GM12875 (cell line): Measurements from ENCODE around the gene SARM1.
A peak's percentile ranks its signal among the peaks of the same experiment; 100 is the strongest.
"Not testable (repeated sequence)": the region's sequence is repeated elsewhere in the genome, so short reads cannot be mapped to it uniquely, and the experiment has no call there.

Experiments used
- H3K4me3 ChIP-seq: one replicate; pipeline ENCODE4 v1.5.1; 2011; ENCODE audit warnings: low read depth, low read length, control low read depth
- TF ChIP-seq, protein P1 (sequence below): IDR thresholded peaks from 2 replicates; pipeline ENCODE4 v1.5.1; 2011; ENCODE audit warnings: low read depth, mild to moderate bottlenecking, control low read depth, inconsistent platforms, low read length, moderate library complexity, borderline replicate concordance; ENCODE audit not compliant: insufficient read depth

Gene SARM1

DNA sequence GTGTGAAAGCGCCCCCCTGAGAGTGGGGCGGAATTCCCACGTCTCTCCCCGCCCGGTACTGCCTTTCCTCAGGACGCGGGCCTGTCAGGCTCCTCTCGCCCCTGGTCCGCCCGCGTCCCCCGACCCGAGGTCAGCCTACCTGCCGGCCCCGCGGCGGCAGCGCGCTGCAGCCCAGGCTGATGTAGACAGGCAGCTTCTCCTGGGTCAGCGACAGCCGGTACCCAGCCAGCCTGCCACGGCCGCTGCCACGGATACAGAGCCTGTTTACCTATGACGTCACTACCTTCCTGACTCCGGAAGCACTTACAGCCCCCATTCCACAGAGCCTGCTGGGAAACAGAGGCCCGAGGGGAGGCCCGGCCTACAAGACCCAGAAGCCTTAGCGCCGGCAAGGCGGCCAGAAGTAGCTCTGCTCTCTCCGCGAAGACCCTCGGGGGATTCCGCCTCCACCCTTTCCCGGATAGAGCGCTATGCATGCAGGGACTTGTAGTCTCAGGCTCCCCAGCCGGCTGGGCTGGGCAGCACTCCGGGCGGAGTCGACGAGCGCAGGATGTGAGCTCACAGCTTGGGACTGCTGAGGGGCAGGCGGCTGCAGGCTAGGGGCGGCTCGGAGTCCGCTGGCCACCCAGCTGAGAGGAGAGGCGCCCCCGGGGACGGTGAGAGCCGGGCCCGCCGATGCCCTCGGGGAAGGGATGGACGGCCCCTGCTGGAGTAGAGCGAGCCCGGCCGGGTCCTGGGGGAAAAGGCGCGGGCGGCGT, 36.1 kb upstream of the SARM1 start, which contains the start of the genes IFT20 and TNFAIP1:
TSS of gene IFT20 (minus strand) at position 272 of the 758 bp plus-strand sequence. CDS start 3,487 bp downstream, outside the sequence.
TSS of gene TNFAIP1 (plus strand) at position 561 of the 758 bp plus-strand sequence. CDS start 3,761 bp downstream, outside the sequence.
- TF ChIP-seq, protein P1, sequence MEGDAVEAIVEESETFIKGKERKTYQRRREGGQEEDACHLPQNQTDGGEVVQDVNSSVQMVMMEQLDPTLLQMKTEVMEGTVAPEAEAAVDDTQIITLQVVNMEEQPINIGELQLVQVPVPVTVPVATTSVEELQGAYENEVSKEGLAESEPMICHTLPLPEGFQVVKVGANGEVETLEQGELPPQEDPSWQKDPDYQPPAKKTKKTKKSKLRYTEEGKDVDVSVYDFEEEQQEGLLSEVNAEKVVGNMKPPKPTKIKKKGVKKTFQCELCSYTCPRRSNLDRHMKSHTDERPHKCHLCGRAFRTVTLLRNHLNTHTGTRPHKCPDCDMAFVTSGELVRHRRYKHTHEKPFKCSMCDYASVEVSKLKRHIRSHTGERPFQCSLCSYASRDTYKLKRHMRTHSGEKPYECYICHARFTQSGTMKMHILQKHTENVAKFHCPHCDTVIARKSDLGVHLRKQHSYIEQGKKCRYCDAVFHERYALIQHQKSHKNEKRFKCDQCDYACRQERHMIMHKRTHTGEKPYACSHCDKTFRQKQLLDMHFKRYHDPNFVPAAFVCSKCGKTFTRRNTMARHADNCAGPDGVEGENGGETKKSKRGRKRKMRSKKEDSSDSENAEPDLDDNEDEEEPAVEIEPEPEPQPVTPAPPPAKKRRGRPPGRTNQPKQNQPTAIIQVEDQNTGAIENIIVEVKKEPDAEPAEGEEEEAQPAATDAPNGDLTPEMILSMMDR = no peak
- H3K4me3 ChIP-seq = peak within 1 kb of the TSS; percentile 82

DNA sequence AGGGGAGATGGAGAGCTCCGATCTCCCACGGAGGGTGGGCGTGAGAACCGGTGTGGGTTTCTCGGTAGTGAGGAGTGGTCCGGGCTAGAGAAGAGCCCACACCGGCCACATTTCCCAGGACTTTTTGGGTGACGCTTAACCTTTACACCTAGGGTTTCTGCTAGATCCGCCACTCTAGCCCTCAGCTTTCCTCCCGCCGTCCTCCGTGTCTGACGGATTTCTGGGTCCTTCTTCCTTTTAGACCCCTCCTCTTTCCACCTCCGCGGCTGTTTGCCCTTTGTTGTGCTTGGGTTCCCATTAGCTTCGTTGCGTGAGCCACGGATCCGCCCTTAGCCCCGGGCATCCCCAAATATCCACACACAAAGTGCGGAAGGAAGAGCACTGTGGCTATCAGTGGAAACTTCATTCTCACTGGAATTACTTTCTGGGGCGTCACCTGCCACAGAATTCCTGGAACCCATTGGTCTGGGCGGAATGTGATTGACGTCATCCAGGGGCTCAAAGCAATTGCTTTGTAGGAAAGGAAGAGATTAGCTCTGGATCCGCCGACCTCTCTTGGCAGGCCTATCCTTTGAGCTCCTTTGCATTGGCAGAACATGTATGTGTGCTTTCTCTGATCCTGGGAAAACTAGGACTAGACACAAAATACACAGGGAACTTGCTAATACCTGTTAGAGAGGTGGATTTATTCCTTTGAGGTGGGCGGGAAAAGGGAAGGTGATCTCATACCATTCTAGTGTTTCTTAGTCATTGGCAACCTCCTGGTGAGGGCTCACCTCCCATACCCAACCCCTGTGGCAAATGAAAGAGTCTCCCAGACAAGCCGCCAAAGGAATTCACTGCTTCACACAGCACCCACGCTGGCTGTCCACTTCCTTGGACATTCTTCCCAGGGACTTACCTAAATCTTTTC, 35.3 kb upstream of the SARM1 start:
- peak overlapping the region; percentile 82 for H3K4me3 ChIP-seq
- TF ChIP-seq, protein P1 = no peak

DNA sequence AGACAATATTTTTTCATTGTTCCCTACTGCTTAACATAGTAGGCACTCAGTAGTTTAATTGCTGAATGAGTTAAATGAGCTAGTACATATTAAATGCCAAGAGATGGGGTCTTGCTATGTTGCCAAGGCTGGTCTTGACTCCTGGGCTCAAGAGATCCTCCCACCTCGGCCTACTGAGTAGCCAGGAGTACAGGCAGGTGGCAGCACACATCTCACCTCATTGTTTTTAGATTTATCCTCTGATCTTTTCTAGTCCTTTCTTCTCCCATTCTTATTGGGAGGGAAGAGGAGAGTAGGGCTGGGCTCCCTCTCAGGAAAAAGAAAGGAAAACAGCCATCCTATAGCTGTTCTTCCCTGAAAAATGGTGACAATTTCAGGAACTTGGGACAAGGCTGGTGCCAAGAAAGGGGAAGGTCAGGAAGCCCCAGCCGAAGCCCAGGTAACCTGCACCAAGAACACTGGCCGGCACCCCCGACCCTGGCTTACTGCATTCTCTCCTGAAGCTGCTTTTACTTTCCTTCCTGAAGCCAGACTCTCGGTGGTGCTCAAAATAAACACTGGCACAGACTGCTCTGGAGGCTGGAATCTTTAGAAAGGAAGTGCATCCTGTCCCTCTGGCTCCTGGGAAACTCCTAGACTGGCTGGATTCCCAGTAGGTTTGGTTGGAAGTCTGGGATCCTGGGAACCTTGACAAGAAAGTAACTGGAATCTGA, 33.3 kb upstream of the SARM1 start:
- TF ChIP-seq, protein P1 = no peak
- no peak overlapping the region for H3K4me3 ChIP-seq

DNA sequence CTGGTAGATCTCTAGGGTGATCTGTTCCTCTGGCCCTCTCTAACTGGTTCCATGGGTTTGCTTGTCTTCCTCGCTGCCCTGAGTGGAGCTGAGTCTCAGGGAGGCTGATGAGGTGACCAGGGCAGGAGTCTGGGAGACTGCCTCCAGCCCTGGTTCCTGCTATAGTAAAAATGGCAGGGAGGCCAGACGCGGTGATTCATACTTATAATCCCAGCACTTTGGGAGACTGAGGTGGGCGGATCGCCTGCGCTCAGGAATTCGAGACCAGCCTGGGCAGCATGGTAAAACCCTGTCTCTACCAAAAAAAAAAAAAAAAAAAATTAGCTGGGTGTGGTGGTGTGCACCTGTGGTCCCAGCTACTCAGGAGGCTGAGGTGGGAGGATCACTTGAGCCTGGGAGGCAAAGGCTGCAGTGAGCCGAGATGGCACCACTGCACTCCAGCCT, 32.7 kb upstream of the SARM1 start:
- not testable (repeated sequence) for H3K4me3 ChIP-seq

DNA sequence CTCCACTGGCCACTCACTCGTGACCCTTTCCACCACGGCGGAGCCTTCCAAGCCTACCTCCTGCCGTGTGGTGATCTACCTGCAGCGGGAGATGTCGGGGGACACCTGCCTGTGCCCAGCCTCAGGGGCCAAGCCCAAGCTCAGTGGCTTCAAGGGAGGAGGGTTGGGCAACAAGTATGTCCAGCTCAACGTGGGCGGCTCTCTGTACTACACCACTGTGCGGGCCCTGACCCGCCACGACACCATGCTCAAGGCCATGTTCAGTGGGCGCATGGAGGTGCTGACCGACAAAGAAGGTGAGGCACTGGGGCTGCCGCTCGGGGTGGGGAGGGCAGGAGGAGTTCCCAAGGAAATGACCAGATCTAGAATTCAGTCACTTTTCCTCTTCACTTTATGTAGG, 32.1 kb upstream of the SARM1 start:
- TF ChIP-seq, protein P1 = no peak
- H3K4me3 ChIP-seq = no peak overlapping the region

DNA sequence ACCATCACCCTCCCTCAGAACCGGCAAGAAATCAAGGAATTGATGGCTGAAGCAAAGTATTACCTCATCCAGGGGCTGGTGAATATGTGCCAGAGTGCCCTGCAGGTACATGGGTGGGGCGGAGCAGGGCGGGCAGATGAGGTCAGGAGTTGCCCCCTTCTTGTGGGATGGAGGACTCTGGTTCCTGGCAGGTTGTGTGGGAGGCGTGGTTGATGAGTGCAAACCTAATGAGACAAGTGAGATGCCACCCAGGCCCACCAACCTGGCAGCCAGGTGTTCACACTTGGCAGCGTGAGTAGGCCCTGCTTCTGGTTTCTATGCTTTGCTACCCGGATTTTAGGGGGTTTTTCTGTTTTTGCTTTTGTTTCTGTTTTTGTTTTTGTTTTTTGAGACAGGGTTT, 31.1 kb upstream of the SARM1 start:
- H3K4me3 ChIP-seq = no peak overlapping the region
- TF ChIP-seq, protein P1 = no peak

DNA sequence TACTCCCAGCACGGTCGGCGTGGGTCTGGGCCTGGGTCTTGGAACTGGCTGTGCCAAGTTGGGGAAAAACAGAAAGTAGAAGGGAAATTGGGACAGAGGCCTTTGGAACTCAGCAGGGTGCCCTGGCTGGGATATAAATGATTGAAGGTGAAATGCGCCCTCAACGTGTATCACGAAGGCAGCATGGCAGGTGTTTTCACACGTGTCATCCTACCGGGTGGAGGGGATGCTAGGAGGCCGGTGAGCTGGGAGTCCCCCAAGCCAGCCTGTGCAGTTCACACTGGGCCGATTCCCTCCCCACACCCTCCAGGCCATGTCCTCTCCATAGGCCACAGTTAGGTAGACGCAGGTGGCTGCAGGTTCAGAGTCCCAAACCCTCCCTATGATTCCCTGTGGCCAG, 30.0 kb upstream of the SARM1 start:
- H3K4me3 ChIP-seq = no peak overlapping the region
- TF ChIP-seq, protein P1 = no peak
